ENCODE measurements around the gene GIGYF2.

Gene GIGYF2

GRCh38 chr2:232773815-232774214 lies 76.7 kb downstream of the GIGYF2 start:
- no peak for TF ChIP-seq CTCF (IDR thresholded peaks at IDR 0.05; ENCODE audit: insufficient read depth, missing control alignments)
- FAIRE-seq (no peak), DNase-seq (ENCODE audit: insufficient read length, low spot score) (no peak)

- no peak for TF ChIP-seq CTCF (IDR thresholded peaks at IDR 0.05; ENCODE audit: insufficient read depth, missing control alignments)
- no peak for DNase-seq (ENCODE audit: insufficient read length, low spot score)
- FAIRE-seq = no peak
Observed at GRCh38 chr2:232776435-232776834, 79.3 kb downstream of the GIGYF2 start, which contains the start of gene KCNJ13. KCNJ13 (minus strand) TSS chr2:232776565; CDS start chr2:232771362, 5,203 bp downstream.

GRCh38 chr2:232777276-232777675 lies 80.1 kb downstream of the GIGYF2 start:
- DNase-seq (ENCODE audit: insufficient read length, low spot score) = no peak
- FAIRE-seq = no peak
- no peak for TF ChIP-seq CTCF (IDR thresholded peaks at IDR 0.05; ENCODE audit: insufficient read depth, missing control alignments)

- FAIRE-seq = no peak
- TF ChIP-seq CTCF (IDR thresholded peaks at IDR 0.05; ENCODE audit: insufficient read depth, missing control alignments) = no peak
- DNase-seq (ENCODE audit: insufficient read length, low spot score) = no peak
Observed at GRCh38 chr2:232779465-232779864, 82.3 kb downstream of the GIGYF2 start.

- no peak for TF ChIP-seq CTCF (IDR thresholded peaks at IDR 0.05; ENCODE audit: insufficient read depth, missing control alignments)
- no peak for DNase-seq (ENCODE audit: insufficient read length, low spot score)
- no peak for FAIRE-seq
Observed at GRCh38 chr2:232779934-232780333, 82.8 kb downstream of the GIGYF2 start.

- peak; percentile 48 for FAIRE-seq
- no peak for TF ChIP-seq CTCF (IDR thresholded peaks at IDR 0.05; ENCODE audit: insufficient read depth, missing control alignments)
- DNase-seq (ENCODE audit: insufficient read length, low spot score) = no peak
Observed at GRCh38 chr2:232781765-232782164, 84.6 kb downstream of the GIGYF2 start.

GRCh38 chr2:232783278-232783677 lies 86.1 kb downstream of the GIGYF2 start:
- DNase-seq (ENCODE audit: insufficient read length, low spot score) = no peak
- no peak for FAIRE-seq
- TF ChIP-seq CTCF (IDR thresholded peaks at IDR 0.05; ENCODE audit: insufficient read depth, missing control alignments) = no peak

Data from D721Med (cell line).